Measurements from ENCODE around the gene CCDC80. TPM values are rescaled to one million over a fixed set of nuclear protein-coding genes. Genes with fewer than 3 reads are reported as not detected.

The CCDC80 gene
- total and polyA plus RNA-seq, 9 of the 15 experiments (the other 6 are each of a cell fraction or from before 2014, with no cell fraction given), result 0.17 to 2.0 (median 1.1) TPM

DNA sequence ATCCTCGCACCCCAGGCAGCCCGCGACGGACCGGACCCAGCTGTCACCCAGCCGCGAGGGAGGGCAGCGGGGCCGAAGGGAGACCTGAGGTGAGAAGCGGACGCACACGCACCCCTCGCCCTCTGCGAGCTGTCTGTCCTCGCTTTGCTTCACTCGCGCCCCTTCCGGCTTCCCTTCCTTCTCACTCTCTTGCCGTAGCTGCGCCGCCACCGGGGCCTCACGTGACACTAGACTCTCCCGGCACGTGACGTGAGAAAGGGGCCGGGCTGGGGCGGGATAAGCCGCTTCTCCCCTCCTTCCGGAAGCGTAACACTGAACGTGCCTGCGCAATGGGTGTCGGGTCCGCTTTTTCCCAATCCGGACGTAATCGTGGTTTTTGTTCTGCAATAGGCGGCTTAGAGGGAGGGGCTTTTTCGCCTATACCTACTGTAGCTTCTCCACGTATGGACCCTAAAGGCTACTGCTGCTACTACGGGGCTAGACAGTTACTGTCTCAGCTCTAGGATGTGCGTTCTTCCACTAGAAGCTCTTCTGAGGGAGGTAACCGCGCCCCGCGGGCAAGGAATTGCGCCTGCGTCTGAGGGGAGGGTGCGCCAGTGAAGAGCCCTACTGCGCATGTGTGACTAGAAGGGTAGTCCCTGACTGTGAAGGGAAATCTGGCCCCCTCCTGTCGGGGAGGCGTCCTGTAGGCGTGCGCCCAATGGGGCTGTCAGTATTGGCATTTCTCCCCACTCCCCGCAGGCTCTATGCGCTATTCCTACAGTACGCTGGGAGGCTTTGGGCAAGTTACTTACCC is 79.0 kb downstream of the CCDC80 start, which contains the start of the genes ATG3 and SLC35A5 (continued):
- TF ChIP-seq, protein P1, sequence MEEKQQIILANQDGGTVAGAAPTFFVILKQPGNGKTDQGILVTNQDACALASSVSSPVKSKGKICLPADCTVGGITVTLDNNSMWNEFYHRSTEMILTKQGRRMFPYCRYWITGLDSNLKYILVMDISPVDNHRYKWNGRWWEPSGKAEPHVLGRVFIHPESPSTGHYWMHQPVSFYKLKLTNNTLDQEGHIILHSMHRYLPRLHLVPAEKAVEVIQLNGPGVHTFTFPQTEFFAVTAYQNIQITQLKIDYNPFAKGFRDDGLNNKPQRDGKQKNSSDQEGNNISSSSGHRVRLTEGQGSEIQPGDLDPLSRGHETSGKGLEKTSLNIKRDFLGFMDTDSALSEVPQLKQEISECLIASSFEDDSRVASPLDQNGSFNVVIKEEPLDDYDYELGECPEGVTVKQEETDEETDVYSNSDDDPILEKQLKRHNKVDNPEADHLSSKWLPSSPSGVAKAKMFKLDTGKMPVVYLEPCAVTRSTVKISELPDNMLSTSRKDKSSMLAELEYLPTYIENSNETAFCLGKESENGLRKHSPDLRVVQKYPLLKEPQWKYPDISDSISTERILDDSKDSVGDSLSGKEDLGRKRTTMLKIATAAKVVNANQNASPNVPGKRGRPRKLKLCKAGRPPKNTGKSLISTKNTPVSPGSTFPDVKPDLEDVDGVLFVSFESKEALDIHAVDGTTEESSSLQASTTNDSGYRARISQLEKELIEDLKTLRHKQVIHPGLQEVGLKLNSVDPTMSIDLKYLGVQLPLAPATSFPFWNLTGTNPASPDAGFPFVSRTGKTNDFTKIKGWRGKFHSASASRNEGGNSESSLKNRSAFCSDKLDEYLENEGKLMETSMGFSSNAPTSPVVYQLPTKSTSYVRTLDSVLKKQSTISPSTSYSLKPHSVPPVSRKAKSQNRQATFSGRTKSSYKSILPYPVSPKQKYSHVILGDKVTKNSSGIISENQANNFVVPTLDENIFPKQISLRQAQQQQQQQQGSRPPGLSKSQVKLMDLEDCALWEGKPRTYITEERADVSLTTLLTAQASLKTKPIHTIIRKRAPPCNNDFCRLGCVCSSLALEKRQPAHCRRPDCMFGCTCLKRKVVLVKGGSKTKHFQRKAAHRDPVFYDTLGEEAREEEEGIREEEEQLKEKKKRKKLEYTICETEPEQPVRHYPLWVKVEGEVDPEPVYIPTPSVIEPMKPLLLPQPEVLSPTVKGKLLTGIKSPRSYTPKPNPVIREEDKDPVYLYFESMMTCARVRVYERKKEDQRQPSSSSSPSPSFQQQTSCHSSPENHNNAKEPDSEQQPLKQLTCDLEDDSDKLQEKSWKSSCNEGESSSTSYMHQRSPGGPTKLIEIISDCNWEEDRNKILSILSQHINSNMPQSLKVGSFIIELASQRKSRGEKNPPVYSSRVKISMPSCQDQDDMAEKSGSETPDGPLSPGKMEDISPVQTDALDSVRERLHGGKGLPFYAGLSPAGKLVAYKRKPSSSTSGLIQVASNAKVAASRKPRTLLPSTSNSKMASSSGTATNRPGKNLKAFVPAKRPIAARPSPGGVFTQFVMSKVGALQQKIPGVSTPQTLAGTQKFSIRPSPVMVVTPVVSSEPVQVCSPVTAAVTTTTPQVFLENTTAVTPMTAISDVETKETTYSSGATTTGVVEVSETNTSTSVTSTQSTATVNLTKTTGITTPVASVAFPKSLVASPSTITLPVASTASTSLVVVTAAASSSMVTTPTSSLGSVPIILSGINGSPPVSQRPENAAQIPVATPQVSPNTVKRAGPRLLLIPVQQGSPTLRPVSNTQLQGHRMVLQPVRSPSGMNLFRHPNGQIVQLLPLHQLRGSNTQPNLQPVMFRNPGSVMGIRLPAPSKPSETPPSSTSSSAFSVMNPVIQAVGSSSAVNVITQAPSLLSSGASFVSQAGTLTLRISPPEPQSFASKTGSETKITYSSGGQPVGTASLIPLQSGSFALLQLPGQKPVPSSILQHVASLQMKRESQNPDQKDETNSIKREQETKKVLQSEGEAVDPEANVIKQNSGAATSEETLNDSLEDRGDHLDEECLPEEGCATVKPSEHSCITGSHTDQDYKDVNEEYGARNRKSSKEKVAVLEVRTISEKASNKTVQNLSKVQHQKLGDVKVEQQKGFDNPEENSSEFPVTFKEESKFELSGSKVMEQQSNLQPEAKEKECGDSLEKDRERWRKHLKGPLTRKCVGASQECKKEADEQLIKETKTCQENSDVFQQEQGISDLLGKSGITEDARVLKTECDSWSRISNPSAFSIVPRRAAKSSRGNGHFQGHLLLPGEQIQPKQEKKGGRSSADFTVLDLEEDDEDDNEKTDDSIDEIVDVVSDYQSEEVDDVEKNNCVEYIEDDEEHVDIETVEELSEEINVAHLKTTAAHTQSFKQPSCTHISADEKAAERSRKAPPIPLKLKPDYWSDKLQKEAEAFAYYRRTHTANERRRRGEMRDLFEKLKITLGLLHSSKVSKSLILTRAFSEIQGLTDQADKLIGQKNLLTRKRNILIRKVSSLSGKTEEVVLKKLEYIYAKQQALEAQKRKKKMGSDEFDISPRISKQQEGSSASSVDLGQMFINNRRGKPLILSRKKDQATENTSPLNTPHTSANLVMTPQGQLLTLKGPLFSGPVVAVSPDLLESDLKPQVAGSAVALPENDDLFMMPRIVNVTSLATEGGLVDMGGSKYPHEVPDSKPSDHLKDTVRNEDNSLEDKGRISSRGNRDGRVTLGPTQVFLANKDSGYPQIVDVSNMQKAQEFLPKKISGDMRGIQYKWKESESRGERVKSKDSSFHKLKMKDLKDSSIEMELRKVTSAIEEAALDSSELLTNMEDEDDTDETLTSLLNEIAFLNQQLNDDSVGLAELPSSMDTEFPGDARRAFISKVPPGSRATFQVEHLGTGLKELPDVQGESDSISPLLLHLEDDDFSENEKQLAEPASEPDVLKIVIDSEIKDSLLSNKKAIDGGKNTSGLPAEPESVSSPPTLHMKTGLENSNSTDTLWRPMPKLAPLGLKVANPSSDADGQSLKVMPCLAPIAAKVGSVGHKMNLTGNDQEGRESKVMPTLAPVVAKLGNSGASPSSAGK (IDR thresholded peaks at IDR 0.05), result peak; percentile 74
- TF ChIP-seq, protein P2, sequence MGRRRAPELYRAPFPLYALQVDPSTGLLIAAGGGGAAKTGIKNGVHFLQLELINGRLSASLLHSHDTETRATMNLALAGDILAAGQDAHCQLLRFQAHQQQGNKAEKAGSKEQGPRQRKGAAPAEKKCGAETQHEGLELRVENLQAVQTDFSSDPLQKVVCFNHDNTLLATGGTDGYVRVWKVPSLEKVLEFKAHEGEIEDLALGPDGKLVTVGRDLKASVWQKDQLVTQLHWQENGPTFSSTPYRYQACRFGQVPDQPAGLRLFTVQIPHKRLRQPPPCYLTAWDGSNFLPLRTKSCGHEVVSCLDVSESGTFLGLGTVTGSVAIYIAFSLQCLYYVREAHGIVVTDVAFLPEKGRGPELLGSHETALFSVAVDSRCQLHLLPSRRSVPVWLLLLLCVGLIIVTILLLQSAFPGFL (CRISPR knock-in tag; IDR thresholded peaks at IDR 0.05), result no peak
- TF ChIP-seq MXI1 (IDR thresholded peaks at IDR 0.05; ENCODE audit: low read depth, low read length), result peak; percentile 52; the same call in 1 of the 2 replicates
- TF ChIP-seq SMAD1 (IDR thresholded peaks at IDR 0.05; ENCODE audit: low read depth, low read length, partially characterized antibody), result no peak
- no peak for TF ChIP-seq RUNX1 (IDR thresholded peaks at IDR 0.05; ENCODE audit: low read depth)
- no peak for TF ChIP-seq EHMT2 (IDR thresholded peaks at IDR 0.05)
- peak; percentile 78; the same call in 1 of the 2 replicates for TF ChIP-seq ATF7 (IDR thresholded peaks at IDR 0.05)
- TF ChIP-seq, protein P3, sequence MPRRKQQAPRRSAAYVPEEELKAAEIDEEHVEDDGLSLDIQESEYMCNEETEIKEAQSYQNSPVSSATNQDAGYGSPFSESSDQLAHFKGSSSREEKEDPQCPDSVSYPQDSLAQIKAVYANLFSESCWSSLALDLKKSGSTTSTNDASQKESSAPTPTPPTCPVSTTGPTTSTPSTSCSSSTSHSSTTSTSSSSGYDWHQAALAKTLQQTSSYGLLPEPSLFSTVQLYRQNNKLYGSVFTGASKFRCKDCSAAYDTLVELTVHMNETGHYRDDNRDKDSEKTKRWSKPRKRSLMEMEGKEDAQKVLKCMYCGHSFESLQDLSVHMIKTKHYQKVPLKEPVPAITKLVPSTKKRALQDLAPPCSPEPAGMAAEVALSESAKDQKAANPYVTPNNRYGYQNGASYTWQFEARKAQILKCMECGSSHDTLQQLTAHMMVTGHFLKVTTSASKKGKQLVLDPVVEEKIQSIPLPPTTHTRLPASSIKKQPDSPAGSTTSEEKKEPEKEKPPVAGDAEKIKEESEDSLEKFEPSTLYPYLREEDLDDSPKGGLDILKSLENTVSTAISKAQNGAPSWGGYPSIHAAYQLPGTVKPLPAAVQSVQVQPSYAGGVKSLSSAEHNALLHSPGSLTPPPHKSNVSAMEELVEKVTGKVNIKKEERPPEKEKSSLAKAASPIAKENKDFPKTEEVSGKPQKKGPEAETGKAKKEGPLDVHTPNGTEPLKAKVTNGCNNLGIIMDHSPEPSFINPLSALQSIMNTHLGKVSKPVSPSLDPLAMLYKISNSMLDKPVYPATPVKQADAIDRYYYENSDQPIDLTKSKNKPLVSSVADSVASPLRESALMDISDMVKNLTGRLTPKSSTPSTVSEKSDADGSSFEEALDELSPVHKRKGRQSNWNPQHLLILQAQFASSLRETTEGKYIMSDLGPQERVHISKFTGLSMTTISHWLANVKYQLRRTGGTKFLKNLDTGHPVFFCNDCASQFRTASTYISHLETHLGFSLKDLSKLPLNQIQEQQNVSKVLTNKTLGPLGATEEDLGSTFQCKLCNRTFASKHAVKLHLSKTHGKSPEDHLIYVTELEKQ (CRISPR knock-in tag; IDR thresholded peaks at IDR 0.05), result no peak
- TF ChIP-seq ILF3 (IDR thresholded peaks at IDR 0.05; ENCODE audit: borderline replicate concordance), result no peak
- TF ChIP-seq TCF7 (IDR thresholded peaks at IDR 0.05; ENCODE audit: borderline replicate concordance), result no peak
- TF ChIP-seq BACH1 (tag; IDR thresholded peaks at IDR 0.05), result no peak

Measured in K562 (cell line).